Measurements from ENCODE around the gene KLHDC1. TPM values are rescaled to one million over a fixed set of nuclear protein-coding genes. Genes with fewer than 3 reads are reported as not detected.
"Not testable (repeated sequence)": the region's sequence is repeated elsewhere in the genome, so short reads cannot be mapped to it uniquely, and the experiment has no call there.

Gene KLHDC1
- total RNA-seq, 1 donor from 2014 or later, result 4.7 TPM

DNA sequence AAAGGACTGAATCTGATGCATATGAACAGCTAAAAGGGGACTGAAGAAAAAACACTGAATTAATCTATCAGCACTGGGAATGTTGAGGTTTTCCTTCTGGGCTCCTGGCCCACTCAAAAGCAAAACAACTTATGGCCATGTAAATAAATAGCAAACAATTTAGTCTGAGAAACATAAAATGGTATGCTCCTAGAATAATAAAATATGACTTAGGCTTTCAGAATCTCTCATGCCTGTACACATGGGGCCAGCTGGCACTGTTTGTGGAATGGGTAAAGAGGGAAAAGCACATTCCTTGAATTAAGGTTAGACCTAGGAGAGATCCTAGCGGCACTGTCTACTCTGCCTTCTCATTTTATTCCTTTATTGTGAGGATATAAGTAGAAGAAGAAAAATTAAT lies 81.2 kb downstream of the KLHDC1 start:
- H3K36me3 ChIP-seq, result peaks cover 0 to 58% of the 10 kb centered on the region in 2 donors
- H3K4me3 ChIP-seq, result no peak overlapping the region
- H3K27ac ChIP-seq, result no peak overlapping the region
- no peak for TF ChIP-seq POLR2A (IDR thresholded peaks at IDR 0.05)
- DNase-seq (ENCODE audit: extremely low spot score in 2 of 2), result no peak
- H3K27me3 ChIP-seq, result no peaks in the 10 kb centered on the region
- intact Hi-C loops (cut with DNase I), result no loop called here
- no peaks in the 10 kb centered on the region for H3K9me3 ChIP-seq
- H3K4me1 ChIP-seq, result peaks cover 27% of the 10 kb centered on the region

DNA sequence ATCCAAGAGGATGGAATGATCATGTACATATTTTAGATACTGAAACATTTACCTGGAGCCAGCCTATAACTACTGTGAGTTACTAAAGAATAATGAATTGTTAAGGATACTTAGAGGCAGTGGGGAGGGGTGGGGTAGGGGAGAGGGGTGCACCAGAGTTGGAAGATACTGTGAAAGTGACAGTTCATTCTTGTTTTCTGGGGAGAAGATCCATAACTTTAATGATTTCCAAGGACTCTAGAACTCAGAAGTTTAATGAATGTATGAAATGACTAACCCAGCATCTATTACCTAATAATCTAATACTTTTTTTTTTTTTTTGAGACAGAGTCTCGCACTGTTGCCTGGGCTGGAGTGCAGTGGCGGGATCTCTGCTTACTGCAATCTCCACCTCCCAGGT lies 85.5 kb downstream of the KLHDC1 start:
- intact Hi-C loops (cut with DNase I), result no loop called here
- DNase-seq (ENCODE audit: extremely low spot score in 2 of 2), result no peak
- H3K36me3 ChIP-seq, result peaks cover 6 to 93% of the 10 kb centered on the region in 2 donors

DNA sequence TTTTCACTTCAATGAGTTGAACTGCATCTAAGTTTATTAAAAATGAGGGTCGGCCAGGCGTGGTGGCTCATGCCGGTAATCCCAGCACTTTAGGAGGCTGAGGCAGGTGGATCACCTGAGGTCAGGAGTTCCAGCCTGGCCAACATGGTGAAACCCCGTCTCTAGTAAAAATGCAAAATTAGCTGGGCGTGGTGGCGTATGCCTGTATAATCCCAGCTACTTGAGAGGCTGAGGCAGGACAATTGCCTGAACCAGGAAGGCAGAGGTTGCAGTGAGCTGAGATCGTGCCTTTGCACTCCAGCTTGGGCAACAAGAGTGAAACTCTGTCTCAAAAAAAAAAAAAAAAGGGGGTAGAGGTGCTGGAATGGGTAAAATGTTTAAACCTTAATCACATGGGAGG lies 88.1 kb downstream of the KLHDC1 start:
- H3K4me1 ChIP-seq; DNase-seq (ENCODE audit: extremely low spot score in 2 of 2); H3K4me3 ChIP-seq; H3K27me3 ChIP-seq; intact Hi-C loops (cut with DNase I); H3K9me3 ChIP-seq; H3K27ac ChIP-seq: not testable (repeated sequence)
- H3K36me3 ChIP-seq, result peaks cover 9 to 99% of the 10 kb centered on the region in 2 donors

More for the DNA sequence above, 85.5 kb downstream of the KLHDC1 start:
- Histone ChIP-seq H3K4me3 (no peak overlapping the region), H3K9me3 (no peaks in the 10 kb centered on the region), H3K27me3 (no peaks in the 10 kb centered on the region), H3K4me1 (no peaks in the 10 kb centered on the region), H3K27ac (no peak overlapping the region)
- TF ChIP-seq, protein P1, sequence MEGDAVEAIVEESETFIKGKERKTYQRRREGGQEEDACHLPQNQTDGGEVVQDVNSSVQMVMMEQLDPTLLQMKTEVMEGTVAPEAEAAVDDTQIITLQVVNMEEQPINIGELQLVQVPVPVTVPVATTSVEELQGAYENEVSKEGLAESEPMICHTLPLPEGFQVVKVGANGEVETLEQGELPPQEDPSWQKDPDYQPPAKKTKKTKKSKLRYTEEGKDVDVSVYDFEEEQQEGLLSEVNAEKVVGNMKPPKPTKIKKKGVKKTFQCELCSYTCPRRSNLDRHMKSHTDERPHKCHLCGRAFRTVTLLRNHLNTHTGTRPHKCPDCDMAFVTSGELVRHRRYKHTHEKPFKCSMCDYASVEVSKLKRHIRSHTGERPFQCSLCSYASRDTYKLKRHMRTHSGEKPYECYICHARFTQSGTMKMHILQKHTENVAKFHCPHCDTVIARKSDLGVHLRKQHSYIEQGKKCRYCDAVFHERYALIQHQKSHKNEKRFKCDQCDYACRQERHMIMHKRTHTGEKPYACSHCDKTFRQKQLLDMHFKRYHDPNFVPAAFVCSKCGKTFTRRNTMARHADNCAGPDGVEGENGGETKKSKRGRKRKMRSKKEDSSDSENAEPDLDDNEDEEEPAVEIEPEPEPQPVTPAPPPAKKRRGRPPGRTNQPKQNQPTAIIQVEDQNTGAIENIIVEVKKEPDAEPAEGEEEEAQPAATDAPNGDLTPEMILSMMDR (IDR thresholded peaks at IDR 0.05), result no peak
- TF ChIP-seq POLR2A (IDR thresholded peaks at IDR 0.05) (no peak), POLR2AphosphoS5 (IDR thresholded peaks at IDR 0.05; ENCODE audit: insufficient read depth in 1 of 2, low read depth in 1 of 2) (no peak)

DNA sequence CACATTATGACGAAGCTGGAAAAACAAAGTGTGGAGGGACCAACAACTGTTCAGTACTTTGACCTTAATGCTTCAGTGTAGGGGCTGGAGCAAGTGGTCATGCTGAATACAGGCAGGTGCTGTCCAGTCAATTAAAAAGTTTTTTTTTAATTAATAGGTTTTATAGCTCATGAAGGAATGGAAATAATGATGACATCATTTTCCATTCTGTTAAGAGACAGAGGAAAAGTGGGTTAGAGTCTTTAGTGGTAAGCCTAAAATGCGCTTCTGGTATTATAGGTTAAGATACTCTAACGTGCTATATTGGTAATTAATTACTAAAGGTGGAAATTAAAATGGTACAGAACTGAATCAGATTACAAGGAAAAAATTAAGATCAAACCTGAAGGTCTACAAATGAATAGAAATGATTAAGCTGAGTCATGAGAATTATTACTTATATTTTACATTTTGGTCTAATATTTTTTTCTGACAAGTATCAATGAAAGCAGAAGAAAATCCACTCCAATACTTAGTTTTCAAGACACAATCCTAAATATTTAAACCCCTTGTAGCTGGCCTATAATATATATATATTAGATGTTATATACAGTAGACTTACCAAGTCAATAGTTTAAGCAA lies 90.6 kb downstream of the KLHDC1 start:
- Histone ChIP-seq H3K27ac (no peak overlapping the region), H3K9me3 (no peaks in the 10 kb centered on the region), H3K4me1 (no peaks in the 10 kb centered on the region), H3K36me3 (peaks cover 9 to 98% of the 10 kb centered on the region in 2 donors), H3K27me3 (no peaks in the 10 kb centered on the region), H3K4me3 (no peak overlapping the region)
- intact Hi-C loops (cut with DNase I), result no loop called here
- TF ChIP-seq POLR2AphosphoS5 (IDR thresholded peaks at IDR 0.05; ENCODE audit: insufficient read depth in 1 of 2, low read depth in 1 of 2) (no peak), POLR2A (IDR thresholded peaks at IDR 0.05) (no peak)
- TF ChIP-seq, protein P1 (IDR thresholded peaks at IDR 0.05), result no peak
- no peak for DNase-seq (ENCODE audit: extremely low spot score in 2 of 2)

DNA sequence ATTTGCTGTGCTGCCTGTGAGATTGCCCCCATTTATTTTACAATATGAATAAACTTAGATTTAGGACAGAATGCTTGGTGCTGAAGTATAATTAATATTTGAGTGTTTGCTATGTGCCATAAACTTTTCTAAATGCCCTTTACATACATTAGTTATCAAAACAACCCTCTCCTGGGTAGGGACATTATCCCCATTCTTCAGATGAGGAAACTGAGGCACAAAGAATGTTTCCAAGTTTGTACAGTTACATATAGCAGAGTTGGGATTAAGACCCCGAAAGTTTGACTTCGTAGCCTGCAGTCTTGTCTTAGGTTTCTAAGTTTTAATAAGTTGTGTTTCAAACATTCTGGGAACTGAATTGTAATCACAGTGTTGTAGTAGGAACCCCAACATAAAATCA lies 93.4 kb downstream of the KLHDC1 start:
- no peak for DNase-seq (ENCODE audit: extremely low spot score in 2 of 2)
- TF ChIP-seq POLR2AphosphoS5 (IDR thresholded peaks at IDR 0.05; ENCODE audit: insufficient read depth in 1 of 2, low read depth in 1 of 2) (no peak), POLR2A (IDR thresholded peaks at IDR 0.05) (no peak)
- TF ChIP-seq, protein P1 (IDR thresholded peaks at IDR 0.05), result no peak
- H3K27me3 ChIP-seq, result no peaks in the 10 kb centered on the region
- peaks cover 9 to 95% of the 10 kb centered on the region in 2 donors for H3K36me3 ChIP-seq
- no peak overlapping the region for H3K27ac ChIP-seq
- intact Hi-C loops (cut with DNase I), result no loop called here
- no peaks in the 10 kb centered on the region for H3K9me3 ChIP-seq
- no peaks in the 10 kb centered on the region for H3K4me1 ChIP-seq
- no peak overlapping the region for H3K4me3 ChIP-seq

DNA sequence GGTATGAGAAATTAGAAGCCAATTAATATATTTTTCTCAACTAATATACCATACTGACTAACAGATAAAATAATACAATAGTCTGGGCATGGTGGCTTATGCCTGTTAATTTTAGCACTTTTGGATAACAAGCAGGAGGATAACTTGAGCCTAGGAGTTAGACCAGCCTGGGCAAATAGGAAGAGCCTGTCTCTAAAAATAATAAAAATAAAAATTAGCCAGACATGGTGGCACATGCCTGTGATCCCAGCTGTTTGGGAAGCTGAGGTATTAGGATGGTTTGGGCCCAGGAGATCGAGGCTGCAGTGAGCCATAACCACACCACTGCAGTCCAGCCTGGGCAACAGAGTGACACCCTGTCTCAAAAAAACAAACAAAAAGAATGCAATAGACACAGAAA lies 99.7 kb downstream of the KLHDC1 start:
- TF ChIP-seq POLR2A (IDR thresholded peaks at IDR 0.05) (no peak), POLR2AphosphoS5 (IDR thresholded peaks at IDR 0.05; ENCODE audit: insufficient read depth in 1 of 2, low read depth in 1 of 2) (no peak)
- TF ChIP-seq, protein P1 (IDR thresholded peaks at IDR 0.05), result no peak
- Histone ChIP-seq H3K4me3 (no peak overlapping the region), H3K9me3 (no peaks in the 10 kb centered on the region), H3K27ac (no peak overlapping the region), H3K36me3 (peaks cover 0 to 85% of the 10 kb centered on the region in 2 donors), H3K27me3 (no peaks in the 10 kb centered on the region), H3K4me1 (no peaks in the 10 kb centered on the region)
- DNase-seq (ENCODE audit: extremely low spot score in 2 of 2), result no peak
- intact Hi-C loops (cut with DNase I), result no loop called here

Measured in vagina (tissue), 2 donors.